Loucy (cell line): ENCODE data around the gene PHYHIPL.

ENCODE experiments used
- EZH2phosphoT487 ChIP-seq: fragments of 200-600 bp; IDR thresholded peaks from 2 replicates; pipeline ENCODE4 v1.6.1; 2018; ENCODE audit warnings: antibody characterized with exemption, mild to moderate bottlenecking, moderate library complexity, borderline replicate concordance
- TF ChIP-seq, protein P1 (sequence below): fragments of 200-600 bp; sonication (generic); conservative IDR thresholded peaks from 2 replicates; pipeline ENCODE4 v1.5.1; 2014; ENCODE audit warnings: mild to moderate bottlenecking, antibody characterized with exemption, low read length

DNA sequence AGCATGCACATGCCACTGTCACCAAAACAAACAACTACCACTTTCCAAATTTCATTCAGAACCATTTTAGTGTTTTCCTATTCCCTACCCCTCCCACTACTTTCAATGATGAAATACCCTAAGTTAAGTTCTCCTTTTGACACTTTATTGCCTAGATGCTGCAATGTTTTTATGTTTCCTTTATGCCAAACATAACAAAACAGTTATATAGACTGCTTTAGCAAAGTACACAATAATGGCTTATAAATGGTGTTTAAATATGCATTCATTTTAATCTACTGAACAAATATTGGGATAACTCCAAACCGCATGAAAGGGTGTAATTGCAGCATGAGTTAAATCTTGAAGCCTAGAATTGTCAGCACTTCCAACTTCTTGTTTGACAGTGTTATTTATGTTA is 69.2 kb downstream of the PHYHIPL start:
- TF ChIP-seq, protein P1, sequence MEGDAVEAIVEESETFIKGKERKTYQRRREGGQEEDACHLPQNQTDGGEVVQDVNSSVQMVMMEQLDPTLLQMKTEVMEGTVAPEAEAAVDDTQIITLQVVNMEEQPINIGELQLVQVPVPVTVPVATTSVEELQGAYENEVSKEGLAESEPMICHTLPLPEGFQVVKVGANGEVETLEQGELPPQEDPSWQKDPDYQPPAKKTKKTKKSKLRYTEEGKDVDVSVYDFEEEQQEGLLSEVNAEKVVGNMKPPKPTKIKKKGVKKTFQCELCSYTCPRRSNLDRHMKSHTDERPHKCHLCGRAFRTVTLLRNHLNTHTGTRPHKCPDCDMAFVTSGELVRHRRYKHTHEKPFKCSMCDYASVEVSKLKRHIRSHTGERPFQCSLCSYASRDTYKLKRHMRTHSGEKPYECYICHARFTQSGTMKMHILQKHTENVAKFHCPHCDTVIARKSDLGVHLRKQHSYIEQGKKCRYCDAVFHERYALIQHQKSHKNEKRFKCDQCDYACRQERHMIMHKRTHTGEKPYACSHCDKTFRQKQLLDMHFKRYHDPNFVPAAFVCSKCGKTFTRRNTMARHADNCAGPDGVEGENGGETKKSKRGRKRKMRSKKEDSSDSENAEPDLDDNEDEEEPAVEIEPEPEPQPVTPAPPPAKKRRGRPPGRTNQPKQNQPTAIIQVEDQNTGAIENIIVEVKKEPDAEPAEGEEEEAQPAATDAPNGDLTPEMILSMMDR: no peak
- TF ChIP-seq EZH2phosphoT487: no peak
